GM19035 (cell line): Measurements from ENCODE around the gene PCSK5.
"Not testable (repeated sequence)": the region's sequence is repeated elsewhere in the genome, so short reads cannot be mapped to it uniquely, and the experiment has no call there.

Source experiments
- ATAC-seq: cut with Tn5 transposase; IDR thresholded peaks from one replicate; pipeline ENCODE4 v1.9.1; 2021; ENCODE audit not compliant: unreplicated experiment

Gene PCSK5

GRCh38 chr9:75890472-75891276 lies at the start of gene PCSK5:
PCSK5 (plus strand) TSS chr9:75890673; CDS start chr9:75891182, 509 bp downstream.
- ATAC-seq: peak; percentile 84

GRCh38 chr9:75844321-75844720 lies 46.2 kb upstream of the PCSK5 start:
- no peak for ATAC-seq

GRCh38 chr9:75845806-75846205 lies 44.7 kb upstream of the PCSK5 start:
- ATAC-seq: no peak

- ATAC-seq: no peak
Observed at GRCh38 chr9:75847085-75847484, 43.4 kb upstream of the PCSK5 start.

GRCh38 chr9:75850459-75851200 lies 39.8 kb upstream of the PCSK5 start:
- no peak for ATAC-seq

GRCh38 chr9:75851917-75852316 lies 38.6 kb upstream of the PCSK5 start:
- no peak for ATAC-seq

GRCh38 chr9:75852746-75853145 lies 37.7 kb upstream of the PCSK5 start:
- ATAC-seq: no peak

- no peak for ATAC-seq
Observed at GRCh38 chr9:75855509-75855908, 35.0 kb upstream of the PCSK5 start.

GRCh38 chr9:75858497-75859092 lies 31.9 kb upstream of the PCSK5 start:
- ATAC-seq: no peak

GRCh38 chr9:75864266-75864665 lies 26.2 kb upstream of the PCSK5 start:
- no peak for ATAC-seq

- peak; percentile 71 for ATAC-seq
Observed at GRCh38 chr9:75866273-75866871, 24.1 kb upstream of the PCSK5 start.

GRCh38 chr9:75868526-75868925 lies 21.9 kb upstream of the PCSK5 start:
- not testable (repeated sequence) for ATAC-seq

- no peak for ATAC-seq
Observed at GRCh38 chr9:75869236-75869635, 21.2 kb upstream of the PCSK5 start.

- ATAC-seq: no peak
Observed at GRCh38 chr9:75870450-75870849, 20.0 kb upstream of the PCSK5 start.

GRCh38 chr9:75871624-75872023 lies 18.8 kb upstream of the PCSK5 start:
- ATAC-seq: no peak

- no peak for ATAC-seq
Observed at GRCh38 chr9:75873712-75874111, 16.8 kb upstream of the PCSK5 start.

- no peak for ATAC-seq
Observed at GRCh38 chr9:75876999-75877640, 13.4 kb upstream of the PCSK5 start.

GRCh38 chr9:75878488-75878860 lies 12.0 kb upstream of the PCSK5 start:
- no peak for ATAC-seq

- ATAC-seq: no peak
Observed at GRCh38 chr9:75880618-75881017, 9.9 kb upstream of the PCSK5 start.

GRCh38 chr9:75881761-75882160 lies 8.7 kb upstream of the PCSK5 start:
- ATAC-seq: no peak

GRCh38 chr9:75885652-75886051 lies 4.8 kb upstream of the PCSK5 start:
- ATAC-seq: no peak
